ENCODE measurements around the gene KRT74.
A peak's percentile ranks its signal among the peaks of the same experiment; 100 is the strongest.

Gene KRT74

DNA sequence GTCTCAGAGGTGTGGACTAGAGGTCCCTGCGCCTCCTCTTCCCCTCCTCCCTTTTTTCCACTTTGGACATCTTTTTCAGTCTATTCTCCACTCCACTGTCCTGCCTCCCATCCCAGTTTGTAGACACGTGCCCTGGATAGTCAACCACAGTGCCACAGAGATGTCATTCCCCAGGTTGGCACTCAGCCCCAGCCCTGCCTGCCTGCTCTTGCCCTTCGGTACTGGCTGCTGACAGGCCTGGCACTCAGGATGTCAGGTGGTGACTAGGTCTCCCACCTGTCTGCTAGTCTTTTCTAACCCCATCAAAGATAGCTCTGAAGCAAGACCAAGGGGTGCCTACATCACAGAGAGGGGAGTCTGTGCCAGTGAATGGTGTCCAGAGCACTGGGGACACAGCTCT, 36.5 kb downstream of the KRT74 start:
- no peak for DNase-seq (ENCODE audit: low spot score)

GRCh38 chr12:52535574-52535973, 38.1 kb downstream of the KRT74 start:
- no peak for DNase-seq (ENCODE audit: low spot score)

GRCh38 chr12:52534482-52534881, 39.2 kb downstream of the KRT74 start:
- DNase-seq (ENCODE audit: low spot score), result peak; percentile 20

GRCh38 chr12:52533686-52534470, 39.8 kb downstream of the KRT74 start:
- no peak for DNase-seq (ENCODE audit: low spot score)

DNA sequence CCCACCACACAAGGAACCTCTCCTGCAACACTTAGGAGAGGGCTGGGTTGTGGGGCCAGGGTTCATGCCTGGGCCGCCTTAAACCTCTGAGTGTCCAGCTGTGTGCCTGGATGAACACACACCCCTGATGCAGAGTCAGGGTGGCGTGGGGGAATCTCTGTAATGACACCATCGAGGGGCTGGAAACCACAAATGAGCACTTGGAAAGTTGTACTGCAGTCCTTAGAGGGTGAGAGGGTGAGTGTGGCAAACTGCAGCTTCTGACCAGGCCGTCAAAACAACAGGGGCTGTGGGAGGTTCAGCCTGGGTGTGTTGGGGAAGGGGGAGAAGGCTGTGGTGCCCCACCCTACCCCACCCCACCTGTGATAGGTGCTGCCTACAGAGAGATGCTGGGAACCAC, 41.0 kb downstream of the KRT74 start:
- no peak for DNase-seq (ENCODE audit: low spot score)

GRCh38 chr12:52531566-52532300, 41.9 kb downstream of the KRT74 start:
- no peak for DNase-seq (ENCODE audit: low spot score)

DNA sequence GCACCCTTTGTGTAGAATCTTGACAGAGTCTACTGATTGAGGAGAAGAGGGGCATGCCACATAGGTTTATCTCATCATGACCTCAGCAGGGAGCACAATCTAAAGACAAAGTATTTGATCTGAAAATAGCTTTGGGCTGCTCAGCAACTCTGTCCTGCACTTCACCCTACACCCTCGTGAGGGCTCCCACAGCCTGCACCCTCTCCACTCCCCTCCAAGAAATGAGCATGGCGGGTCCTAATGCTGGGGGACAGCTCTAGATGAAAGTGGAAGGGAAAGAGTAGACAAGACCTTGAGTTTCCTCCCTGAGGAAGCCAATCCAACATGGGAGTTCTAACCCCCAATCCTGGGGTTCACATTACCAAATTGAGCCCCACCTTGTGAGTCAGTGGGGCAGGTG, 42.7 kb downstream of the KRT74 start:
- no peak for DNase-seq (ENCODE audit: low spot score)

- DNase-seq (ENCODE audit: low spot score), result no peak
These were observed 43.3 kb downstream of the KRT74 start for GRCh38 chr12:52530366-52530765.

- DNase-seq (ENCODE audit: low spot score), result no peak
These were observed 43.8 kb downstream of the KRT74 start for GRCh38 chr12:52529846-52530245.

GRCh38 chr12:52529417-52529816, 44.2 kb downstream of the KRT74 start:
- no peak for DNase-seq (ENCODE audit: low spot score)

GRCh38 chr12:52528641-52529143, 45.0 kb downstream of the KRT74 start:
- DNase-seq (ENCODE audit: low spot score), result no peak

GRCh38 chr12:52527121-52527800, 46.4 kb downstream of the KRT74 start:
- DNase-seq (ENCODE audit: low spot score), result no peak

- no peak for DNase-seq (ENCODE audit: low spot score)
These were observed 47.1 kb downstream of the KRT74 start for GRCh38 chr12:52526511-52526951.

GRCh38 chr12:52525661-52526499, 47.8 kb downstream of the KRT74 start:
- no peak for DNase-seq (ENCODE audit: low spot score)

DNA sequence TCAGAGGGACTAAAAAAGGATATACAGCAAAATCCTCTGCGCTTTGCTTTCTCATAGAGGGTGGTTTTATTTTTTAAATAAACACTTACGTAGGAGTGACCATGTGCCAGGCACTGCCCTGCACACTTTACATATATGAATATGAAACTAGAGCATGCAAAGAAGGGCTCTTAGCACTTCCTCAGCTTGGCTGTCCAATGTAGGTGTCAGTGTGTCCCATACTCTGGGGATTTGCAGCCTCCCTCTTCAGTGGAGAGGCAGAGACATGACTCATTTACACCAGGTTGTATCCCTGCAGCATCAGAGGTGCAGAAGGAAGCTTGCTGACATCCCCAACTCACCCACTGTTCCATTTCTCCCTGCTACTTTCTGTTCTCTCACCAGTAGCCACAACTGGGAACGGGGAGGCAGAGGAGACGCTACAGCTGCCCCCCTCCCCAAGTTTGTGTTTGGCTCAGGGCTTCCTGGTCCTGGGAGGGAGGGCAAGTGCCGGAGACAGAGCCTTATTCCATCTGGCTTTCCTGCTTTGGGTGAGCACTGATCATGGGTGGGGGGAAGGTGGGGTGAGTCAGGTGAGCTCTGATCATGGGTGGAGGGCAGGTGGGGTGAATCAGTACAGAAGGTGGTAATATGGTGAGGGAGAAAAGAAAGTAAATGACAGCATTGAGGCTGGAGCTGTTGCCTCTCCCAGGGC, 48.6 kb downstream of the KRT74 start:
- peak; percentile 11 for DNase-seq (ENCODE audit: low spot score)

DNA sequence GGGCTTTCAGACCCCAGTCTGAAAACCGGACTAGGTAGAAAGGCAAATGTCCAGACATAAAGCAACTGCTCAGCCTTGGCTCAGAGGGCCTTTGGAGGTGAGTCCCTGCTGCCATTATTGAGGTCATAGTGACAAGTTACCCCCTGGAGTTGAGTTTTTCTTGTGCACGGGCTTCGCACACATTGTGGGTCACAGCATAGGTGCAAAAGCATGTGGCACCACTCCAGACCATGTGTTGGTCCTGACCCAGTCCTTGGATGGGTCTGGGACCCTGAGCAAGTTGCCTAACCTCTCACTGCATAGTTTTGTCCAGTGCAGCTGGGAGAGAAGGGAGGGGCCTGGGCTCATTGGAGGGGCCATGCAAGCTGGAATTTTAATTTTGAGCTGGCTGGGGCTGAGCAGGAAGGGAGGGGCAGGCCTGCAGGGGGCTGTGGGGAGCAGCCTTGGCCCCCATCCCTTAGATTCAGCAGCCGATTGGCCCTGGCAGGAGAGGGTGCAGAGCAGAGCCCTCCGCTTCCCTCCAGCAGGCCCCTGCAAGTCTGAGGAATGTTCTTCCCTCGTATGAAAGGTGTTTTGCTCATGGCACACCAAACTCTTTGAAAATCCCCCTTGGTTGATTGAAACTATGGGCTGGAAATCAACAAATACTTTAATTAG, 49.3 kb downstream of the KRT74 start:
- no peak for DNase-seq (ENCODE audit: low spot score)

GRCh38 chr12:52523824-52524223, 49.8 kb downstream of the KRT74 start:
- DNase-seq (ENCODE audit: low spot score), result no peak

DNA sequence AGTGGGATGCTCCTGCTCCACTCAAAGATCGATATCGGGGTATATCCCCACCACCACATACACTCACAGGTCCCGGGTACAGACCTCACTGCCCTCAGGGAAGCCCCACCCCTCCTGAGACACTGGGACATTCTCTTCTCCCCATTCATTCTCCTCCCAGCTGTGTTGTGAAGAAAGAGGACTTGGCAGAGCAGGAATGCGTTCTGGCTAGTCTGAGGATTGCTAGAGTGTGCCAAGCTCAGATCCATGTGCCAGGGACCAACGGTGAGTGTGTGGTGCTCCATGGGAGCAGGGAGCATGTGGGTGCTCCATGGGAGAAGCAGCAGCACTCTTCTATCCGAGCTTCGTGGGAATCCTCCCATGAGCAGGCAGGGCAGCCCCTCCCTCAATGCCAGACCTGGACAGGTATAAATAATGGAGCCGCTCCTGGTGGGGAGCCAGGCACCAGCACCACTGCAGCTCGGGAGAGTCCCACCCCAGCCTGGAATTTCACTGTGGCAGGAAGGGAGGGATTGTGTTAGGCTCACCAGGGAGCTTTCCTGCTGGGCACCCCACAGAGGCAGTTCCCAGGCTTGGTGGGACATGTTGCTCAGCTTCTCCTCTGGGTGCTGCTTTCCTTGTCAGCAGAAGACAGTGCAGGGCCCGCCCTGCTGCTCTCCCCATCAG, 51.2 kb downstream of the KRT74 start:
- DNase-seq (ENCODE audit: low spot score), result no peak

DNA sequence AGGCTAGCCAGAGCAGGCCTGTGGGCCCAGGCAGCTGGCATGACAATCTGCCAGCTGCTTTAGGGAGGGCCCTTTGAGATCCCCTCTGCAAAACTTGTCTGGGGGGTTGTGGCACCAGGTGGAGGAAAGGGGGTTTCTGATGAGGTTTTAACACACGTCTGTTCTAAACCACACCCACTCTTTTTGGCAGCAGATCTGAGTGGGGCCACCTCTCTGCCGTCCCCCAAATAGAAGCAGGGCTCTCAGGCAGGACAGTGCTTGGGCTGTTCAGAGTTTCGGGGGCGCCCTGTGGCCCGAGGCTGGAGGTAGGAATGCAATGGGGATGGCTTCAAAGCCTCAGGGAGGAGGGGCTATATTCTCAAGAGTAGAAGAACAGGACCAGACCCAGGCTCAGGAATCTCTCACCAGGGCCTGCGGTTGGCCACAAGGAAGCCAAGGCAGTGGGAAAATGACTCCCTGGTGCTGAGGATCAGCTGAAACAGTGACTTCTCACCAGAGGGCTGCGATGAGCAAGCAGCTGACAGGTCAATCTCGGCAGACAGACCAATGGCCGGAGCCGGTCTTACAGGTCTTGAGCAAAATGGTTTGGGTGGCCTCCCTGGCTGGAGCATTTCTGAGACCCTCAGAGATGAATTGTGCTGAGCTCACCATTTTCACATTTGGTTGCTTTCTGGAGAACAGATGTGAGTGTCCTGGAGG, 51.9 kb downstream of the KRT74 start:
- no peak for DNase-seq (ENCODE audit: low spot score)
